ENCODE measurements around the gene CEP72.
A peak's percentile ranks its signal among the peaks of the same experiment; 100 is the strongest.

The CEP72 gene

DNA sequence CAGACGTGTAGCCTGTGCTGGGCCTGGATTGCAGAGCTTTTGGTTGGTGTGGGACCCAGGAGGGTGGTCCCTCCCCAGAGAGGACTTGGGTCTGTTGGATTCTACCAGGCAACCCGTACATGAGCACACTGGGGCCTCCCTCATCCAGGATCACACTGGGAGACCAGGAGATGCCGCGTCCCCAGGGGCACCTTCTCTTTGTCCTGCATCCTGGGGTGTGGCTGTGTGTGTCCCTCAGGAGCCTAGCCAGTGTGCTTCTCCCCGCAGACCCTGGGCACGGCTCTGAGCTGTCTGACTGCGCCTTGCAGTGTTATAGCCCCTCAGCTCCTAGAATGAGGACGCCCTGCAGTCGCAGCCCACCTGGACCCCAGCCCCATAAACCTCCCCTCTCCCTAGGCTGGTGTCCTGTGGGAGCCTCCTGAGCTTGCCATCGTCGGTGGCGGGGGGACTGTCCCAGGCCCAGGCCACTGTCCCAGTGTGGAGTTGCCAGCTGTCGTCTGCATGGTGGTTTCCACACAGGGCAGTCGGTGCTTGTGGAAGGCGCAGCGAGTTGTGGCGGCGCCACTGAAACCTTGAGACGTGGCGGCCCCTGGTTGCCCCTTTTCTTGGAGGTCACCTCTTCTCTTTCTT lies 27.6 kb downstream of the CEP72 start:
- no peak for DNase-seq

DNA sequence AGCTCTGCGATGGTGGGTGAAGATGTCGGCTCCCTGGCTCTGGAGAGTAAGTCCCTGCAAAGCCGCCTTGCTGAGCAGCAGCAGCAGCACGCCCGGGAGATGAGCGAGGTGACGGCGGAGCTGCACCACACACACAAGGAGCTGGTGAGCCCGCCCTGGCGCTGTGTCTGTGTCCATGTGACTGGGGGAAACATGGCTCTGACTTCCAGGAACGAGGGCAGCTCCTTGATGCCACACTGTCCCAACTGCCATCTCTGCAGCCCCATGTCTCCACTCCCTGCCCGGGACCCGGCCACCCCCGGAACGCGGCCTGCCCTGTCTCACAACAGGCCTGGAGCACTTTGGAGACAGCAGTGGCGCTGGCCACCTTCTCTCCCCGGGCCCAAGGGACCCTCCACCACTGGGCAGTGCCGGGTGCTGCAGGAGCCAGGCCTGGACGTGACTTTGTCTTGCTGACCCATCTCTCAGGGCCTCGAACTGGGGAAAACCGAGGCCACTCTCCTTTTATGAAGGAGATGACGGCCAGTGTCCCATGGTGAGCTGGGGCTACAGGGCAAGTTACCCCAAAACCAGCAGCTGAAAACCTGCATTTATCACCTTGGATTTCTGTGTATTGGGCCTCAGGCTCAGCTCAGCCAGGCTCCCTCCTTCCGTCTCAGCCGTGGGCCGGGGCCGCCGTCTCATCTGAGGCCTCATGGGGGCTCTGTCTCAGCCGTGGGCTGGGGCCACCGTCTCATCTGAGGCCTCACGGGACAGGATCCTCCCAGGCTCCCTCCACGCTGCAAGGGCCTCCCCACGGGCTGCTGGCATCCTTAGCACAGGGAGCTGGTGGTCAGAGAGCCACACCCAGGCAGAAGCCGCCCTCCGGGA lies 28.6 kb downstream of the CEP72 start:
- DNase-seq: no peak

DNA sequence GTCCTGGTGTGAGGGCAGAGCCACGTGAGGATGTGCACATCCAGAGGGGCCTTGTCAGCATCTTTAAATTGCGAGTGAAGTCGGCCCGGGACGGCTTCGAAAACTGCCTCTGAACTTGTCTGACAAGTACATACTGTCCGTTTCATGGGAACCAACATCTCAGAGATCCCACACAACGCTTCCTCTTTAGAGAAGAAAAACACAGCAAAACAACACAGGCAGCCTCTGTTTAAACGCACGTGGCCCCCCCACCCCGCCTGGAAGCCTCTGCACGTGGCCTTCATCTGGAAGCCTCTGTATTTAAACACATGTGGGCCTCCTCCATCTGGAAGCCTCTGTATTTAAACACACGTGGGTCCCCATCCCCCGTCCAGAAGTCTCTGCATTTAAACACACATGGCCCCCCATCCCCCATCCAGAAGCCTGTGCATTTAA lies 29.2 kb downstream of the CEP72 start:
- DNase-seq: no peak

DNA sequence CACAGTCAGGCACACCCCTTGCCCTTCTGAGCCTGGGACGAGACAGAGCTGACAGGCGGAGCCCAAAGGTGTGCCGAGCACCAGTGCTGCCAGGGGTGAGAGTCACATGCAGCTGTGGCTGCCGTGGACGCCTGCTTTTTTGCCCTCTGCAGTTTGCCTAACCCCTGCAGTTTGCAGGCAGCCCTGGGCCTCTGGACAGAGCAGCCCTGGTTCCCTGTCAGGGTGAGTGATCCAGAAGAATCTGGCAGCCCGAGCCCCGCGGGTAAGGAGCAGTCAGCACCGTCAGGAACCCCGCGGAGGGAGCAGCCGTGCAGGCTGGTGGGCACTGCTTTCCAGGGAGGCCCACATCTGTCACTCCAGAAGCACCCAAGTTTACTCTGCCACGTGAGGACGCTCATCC lies 30.3 kb downstream of the CEP72 start:
- no peak for DNase-seq

DNA sequence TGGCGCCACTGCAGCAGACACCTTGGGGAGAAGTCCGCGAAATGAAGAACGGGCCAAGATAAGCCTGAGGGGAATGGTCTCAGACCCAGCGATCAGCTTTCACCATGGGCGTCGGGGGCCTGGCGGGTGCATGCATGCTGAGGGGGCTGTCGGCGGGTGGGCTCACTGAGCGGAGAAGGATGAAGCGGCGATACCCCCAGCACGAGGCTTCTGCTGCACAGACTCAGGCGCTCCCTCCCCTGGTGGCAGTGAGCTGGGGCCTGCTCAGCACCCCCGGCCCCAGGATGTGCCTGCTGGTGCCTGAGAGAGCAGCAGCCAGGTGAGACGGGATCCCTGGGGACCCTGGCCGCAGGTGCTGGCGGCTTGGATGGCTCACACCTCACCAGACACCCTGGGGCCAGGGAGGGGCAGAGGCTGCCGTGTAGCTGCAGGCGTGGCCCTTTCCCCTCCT lies 31.2 kb downstream of the CEP72 start:
- peak; percentile 92 to 98 for DNase-seq

DNA sequence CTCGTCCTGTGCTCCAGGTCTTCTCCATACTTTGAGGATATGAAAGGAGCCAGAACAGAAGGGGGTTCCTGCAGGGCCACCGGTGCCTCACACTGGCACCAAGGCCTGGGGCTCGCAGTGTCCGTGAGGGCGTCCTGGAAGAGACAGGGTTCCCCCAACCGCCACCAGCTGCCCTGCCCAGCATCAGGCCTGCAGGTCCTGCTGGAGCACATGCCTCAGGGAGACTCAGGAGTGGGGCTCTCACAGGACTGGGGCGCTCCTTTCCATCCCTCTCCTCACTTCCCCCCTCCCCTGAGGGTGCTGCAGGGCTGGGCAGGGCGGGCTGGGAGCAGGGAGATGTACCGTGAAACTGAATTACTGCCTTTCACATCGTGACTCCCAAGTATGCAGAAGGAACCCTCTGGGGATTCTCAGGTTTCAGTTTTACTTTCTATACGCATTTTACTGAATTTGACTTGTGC lies 31.7 kb downstream of the CEP72 start:
- peak; percentile 70 to 83 for DNase-seq

DNA sequence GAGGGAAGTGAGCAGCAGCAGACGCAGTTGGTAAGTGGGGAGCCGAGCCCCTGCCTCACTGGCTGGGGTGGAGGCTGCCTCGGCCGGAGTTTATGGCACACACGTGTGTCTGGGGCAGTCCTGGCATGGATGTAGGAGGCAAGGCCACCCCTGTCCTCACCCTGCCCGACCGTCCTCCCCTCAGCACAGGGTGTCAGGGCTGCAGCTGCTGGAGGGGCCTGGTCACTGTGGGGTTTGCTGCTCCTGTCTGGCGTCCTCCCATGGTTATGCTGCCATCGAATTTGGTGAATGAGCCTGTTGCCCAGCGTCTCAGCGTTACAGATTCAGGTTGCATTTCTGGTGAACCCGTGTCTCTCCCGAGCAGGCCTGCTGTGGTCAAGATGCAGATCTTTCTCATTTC lies 32.4 kb downstream of the CEP72 start:
- peak in 1 of 2 experiments; percentile 36 for DNase-seq

DNA sequence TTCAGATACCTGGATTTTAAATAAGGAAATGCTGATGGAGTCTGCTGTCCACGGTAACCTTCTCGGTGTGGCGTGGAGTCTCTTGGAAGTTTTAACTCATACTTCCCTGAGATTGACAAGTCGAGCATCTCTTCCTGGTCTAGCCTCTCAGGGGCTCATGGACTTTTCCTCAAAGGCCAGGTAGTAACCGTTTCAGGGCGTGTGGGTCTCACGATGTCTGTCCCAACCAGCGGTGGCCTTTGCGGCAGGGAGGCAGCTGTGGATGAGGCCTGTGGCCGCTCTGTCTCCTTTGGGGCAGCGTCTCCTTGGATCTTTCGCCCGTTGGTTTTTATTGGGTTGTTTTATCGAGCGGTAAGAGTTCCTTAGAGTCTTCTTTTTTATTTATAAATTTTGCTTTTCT lies 32.8 kb downstream of the CEP72 start:
- DNase-seq: no peak

DNA sequence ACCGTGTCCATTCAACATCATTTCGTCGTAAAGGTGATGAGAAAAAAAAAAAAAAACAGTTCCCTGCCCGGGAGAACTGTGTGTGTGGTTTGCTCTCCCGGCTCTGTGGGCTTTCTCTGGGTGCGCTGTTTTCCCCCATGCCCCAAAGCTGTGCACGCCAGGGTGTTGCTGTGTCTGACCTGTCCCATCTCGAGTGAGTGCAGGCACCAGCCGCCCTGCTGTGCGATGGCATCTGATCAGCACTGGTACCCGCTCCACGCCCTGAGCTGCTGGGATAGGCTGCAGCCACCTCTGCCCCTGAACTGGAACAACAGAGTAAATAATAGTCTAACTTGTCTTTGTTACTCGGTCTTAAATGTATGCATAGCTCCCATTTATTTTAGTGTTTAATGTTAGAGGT lies 33.3 kb downstream of the CEP72 start:
- no peak for DNase-seq

DNA sequence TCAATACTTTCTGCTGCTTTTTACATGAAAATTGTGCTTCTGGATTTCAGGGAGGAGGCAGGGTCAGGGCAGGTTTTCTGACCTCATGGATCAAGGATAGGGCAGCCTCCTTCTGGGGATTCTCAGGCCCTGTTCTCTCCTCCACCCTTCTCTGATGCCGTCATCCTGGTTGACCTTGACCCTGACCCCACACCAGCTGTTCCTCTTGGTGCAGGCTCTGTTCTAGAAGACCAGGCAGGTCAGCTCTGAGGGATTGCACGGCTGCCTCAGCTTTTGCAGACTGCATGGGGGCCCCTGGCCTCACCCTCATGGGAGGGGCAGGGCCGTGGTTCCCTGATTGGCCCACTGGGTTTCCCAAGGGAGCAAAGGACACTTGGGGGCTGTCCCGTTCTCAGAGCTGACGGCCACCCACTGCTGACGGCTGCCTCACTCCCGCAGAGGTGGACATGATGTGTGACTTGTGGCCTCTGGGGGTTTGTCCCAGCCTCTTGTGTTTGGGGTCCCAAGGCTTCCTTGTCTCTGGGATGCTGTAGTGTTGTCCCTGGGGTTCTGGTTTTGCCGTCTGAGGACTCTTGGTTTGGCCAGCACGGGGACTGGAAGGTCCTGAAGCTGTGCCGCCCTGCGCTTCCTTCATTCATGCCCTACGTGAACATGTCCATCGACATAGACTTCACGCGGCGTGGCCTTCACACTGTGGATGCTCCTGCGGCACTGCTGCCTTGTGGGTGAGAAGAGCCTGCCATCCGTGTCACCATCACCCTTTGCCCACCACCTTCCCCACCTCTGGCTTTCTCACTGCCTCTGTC lies 34.5 kb downstream of the CEP72 start:
- no peak for DNase-seq

DNA sequence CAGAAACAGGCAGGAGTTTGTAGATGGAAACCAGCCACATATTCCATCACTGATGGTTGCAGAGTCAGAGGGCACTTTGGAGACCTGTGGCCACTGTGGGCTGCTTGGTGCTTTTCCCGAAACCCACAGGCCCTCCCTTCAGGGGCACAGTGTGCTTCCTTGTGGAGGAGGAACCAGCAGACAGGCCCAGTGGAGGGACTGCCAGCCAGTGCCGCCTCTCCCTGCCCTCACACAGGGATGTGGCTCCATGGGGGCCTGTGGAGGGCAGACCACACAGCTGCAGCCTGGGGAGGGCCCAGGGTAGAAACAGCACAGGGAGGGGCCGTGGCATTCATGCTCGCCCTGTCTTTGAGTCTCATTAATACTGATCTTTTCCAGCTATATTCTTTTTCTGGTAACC lies 35.2 kb downstream of the CEP72 start:
- no peak for DNase-seq

DNA sequence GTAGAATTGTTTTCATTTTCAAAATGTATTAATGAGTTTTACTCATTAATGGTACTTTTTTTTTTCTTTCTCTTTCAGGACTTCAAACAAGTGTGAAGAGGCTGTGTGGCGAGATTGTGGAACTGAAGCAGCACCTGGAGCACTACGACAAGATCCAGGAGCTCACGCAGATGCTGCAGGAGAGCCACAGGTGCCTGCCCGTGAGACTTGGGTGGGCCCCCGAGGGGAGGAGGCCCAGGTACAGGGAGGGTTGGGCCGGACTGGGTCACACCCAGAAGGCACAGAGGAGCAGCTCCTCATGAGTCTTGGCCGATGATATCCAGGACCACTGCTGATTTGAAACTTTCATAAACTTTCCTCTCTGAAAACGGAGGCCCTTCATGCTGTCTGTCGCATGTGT lies 35.6 kb downstream of the CEP72 start:
- no peak for DNase-seq

DNA sequence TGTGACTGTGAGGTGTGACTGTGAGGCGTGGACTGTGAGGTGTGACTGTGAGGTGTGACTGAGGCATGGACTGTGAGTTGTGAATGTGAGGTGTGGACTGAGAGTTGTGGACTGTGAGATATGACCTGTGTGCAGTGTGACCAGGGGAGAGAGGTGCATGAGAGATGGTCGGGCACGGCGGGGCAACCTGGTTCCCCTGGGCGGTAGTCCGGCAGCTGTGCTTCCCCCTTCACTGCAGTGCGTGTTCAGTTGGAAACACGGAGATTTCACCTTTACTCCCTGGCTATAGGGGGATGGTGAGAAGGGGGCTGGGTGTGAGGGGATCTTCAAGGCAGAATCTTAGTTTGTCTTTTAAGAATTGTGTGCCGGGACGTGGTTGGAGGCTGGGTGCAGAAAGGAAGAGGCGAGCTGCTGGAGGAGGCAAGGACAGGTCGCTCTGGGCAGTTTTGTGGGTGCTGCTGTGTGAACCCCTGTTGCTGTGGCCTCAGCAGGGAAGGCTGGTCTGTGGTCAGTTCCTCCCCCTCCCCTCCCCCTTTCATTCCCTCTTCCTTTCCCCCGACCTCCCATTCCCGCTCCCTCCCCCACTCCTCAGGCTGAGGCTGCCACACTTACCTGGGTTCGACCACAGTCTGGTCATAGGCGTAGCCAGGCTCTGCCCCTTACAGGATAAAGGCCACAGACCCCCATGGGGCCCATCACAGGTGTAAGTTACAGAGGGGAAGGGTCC lies 39.3 kb downstream of the CEP72 start:
- DNase-seq: no peak

DNA sequence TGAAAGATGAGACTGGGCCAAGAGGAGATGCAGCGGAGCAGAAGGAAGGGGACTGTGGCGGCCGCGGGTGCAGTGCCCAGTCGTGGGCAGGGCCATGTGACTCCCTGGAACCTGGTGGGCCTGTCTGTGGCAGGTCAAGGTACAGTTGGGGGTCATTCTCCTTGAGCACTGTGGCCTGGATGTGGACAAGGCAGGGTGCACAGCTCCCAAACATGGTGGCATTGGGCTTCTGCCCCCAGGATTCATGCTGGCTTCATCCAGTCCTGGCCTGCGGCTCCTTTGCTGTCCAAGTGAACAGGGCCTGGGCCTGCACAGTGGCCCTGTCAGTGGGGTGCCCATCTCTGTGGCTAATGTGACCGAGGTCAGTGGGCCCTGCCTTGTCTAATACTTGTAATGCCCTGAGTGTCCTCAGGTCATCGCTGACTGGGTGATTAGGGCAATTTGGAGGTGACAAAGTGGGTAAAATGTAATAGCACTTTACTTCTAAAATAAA lies 39.9 kb downstream of the CEP72 start:
- DNase-seq: no peak

DNA sequence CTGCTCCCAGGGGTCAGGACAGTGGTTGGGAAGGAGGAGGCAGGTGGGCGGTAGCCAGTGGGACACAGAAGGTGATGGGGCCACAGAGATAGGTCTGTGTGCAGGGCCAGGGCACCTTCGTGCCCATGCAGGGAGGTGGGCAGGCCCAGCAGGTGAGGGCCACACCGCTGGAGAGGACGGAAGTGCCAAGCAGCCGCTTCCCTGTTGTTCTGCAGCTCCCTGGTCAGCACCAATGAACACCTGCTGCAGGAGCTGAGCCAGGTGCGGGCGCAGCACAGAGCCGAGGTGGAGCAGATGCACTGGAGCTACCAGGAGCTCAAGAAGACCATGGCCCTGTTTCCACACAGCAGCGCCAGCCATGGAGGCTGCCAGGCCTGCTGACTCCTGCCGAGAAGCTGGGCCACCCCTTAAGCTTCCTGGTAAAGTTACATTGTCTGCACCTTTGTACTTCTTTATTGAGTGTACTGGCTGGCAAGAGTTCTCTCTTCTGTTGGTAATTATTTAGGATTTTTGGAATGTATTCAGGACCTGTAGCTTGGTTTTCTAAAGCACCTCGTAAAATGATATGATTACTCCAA lies 40.7 kb downstream of the CEP72 start:
- DNase-seq: no peak

DNA sequence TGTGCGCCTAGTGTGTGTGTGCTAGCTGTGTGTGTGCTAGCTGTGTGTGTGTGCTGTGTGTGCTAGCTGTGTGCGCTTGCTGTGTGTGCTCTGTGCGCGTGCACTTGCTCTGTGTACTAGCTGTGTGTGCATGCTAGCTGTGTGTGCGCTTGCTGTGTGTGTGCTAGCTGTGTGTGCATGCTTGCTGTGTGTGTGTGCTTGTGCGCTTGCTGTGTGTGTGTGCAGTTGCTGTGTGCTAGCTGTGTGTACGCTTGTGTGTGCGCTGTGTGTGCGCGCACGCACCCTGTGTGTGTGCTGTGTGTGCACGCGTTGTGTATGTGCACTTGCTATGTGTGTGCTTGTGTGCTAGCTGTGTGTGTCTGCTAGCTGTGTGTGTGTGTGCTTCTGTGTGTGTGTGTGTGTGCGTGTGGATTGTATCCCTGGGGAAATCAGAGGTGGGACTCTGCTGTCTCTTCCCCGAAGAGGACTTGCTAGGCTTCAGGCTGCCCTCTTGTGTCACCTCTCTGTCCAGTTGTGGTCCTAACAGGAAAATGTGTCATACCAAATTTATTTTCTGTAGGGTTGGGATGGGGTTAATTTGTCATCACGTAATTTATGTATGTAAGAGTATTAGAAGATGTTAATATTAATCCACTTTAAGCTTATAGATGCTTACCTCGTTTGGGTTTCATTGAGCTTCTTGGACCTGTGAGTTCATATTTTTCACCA lies 42.1 kb downstream of the CEP72 start:
- DNase-seq: peak in 1 of 2 experiments; percentile 7

DNA sequence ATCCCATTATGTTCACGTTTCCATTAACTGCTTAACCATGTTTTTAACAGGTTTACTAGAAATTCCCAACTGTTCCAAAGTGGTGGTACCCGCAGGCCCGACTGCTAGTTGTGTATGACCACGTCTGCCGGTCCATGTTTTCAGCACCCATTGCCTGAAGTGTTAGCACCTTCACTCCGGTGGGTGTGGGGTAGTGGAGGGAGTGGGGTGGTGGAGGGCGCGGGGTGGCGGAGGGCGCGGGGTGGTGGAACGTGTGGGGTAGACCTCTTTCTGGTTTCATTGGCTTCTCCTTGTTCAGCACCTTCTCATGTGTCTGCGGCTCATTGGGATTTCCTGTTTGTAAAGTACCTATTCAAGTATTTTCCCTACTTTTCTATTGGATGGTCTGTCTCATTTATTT lies 43.3 kb downstream of the CEP72 start:
- DNase-seq: no peak

DNA sequence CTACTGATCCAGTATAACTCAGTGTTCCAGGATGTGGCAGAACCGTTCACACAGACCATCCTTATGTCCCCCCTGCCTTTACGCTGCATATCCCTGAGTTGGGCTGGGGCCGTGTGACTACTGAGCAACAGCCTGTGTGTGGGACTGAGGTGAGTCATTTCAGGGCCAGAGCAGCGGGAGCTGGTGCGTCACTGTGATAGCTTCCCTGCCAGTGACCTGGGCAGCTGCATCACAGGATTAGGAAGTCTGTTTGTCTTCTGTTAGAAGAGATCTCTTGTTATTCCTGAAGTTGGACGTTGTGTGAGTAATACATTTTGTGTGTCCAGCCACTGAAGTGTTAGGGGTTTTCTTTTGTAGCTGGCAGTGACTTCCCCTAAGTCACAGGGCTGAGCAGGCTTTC lies 45.4 kb downstream of the CEP72 start:
- no peak for DNase-seq

DNA sequence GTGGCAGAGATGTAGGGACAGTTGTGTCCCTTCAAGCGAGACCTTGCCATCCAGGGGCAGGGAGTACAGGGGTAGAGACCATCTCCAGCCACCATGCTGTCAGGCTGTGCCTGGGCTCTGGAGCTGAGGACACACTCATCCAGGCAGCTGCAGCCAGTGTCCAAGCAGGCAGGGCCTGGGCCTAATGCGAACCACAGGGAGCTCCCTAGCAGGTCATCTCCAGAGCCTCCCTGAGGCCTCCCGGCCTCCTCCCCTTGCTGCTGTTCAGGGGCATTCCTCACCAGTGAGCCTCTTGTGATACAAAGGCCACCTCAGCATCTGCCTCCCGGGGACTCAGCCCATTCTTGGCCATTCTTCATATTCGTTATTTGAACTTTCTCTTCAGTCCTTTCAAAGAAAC lies 46.0 kb downstream of the CEP72 start:
- no peak for DNase-seq

DNA sequence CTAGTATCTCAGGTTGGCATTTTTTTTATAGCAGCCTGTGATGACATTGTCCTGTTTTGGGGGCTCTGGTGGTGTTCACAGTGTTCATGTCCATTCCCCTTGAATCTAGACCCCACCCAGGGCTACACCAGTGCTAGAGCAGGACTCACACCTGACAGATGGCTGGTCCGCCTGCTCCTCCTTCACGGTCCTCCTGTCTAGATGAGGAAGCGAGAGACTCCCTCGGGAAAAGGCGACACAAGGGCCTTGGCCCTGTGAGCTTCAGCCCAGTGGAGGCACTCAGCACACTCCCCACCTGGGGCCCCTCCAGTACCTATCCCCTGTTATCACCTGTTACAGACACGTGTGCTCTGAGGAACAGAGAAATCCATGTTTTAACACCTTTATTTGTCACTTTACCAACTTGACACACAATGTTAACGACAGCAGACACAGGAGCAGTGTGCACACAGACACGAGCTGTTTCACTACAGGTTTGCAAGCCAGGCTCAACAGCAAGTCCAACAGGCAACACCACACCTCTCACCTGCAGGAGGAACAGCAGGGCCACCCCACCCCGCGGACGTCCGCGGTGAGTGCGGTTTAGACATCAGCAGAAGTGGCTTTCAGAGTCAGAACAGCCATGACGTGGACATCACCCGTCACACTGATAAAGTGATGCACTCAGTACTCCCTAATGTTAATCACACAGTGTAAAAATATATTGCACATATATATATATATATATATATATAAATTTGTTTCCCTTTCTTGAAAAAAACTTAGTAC lies 47.5 kb downstream of the CEP72 start:
- DNase-seq: no peak
